Rectal smooth muscle tissue (tissue), 1 donor: ENCODE measurements around the gene DEFB129.
"Not testable (repeated sequence)": the region's sequence is repeated elsewhere in the genome, so short reads cannot be mapped to it uniquely, and the experiment has no call there.

Experiments
- H3K27ac ChIP-seq: one replicate; pipeline ENCODE4 v1.7.0; 2013; ENCODE audit warnings: low read depth, low read length, inconsistent platforms
- H3K27me3 ChIP-seq: one replicate; pipeline ENCODE4 v1.7.0; 2013; ENCODE audit warnings: low read length; ENCODE audit not compliant: control insufficient read depth, insufficient read depth
- H3K36me3 ChIP-seq: one replicate; pipeline ENCODE4 v1.7.0; 2013; ENCODE audit warnings: low read length; ENCODE audit not compliant: control insufficient read depth, insufficient read depth
- H3K4me1 ChIP-seq: one replicate; pipeline ENCODE4 v1.7.0; 2013; ENCODE audit warnings: low read length; ENCODE audit not compliant: control insufficient read depth, insufficient read depth
- H3K4me3 ChIP-seq: one replicate; pipeline ENCODE4 v1.7.0; 2013; ENCODE audit warnings: low read length
- H3K9ac ChIP-seq: one replicate; pipeline ENCODE4 v1.7.0; 2013; ENCODE audit warnings: low read length

DEFB129 gene, protein sequence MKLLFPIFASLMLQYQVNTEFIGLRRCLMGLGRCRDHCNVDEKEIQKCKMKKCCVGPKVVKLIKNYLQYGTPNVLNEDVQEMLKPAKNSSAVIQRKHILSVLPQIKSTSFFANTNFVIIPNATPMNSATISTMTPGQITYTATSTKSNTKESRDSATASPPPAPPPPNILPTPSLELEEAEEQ

DNA sequence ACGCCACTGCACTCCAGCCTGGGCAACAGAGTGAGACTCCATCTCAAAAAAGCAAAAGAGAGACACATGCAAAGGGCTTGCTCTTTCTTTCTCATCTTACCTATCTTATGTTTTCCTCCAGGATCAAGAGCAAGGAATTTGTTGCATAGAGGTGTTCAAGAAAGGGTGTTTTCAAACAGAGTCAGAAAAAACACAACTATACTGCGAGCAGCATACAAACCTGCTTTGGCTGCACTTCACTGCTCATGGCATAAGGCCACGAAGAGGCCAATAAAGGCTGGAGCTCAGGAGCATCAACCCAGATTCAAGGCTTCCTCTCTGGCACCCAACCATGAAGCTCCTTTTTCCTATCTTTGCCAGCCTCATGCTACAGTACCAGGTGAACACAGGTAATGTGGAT is at the start of gene DEFB129:
Gene DEFB129 (plus strand): TSS at position 301 of the 400 bp plus-strand sequence. CDS start 31 bp downstream, at position 332.
- Histone ChIP-seq H3K4me1 (no peaks in the 10 kb centered on the region), H3K36me3 (no peaks in the 10 kb centered on the region), H3K9ac (no peak within 1 kb of the TSS), H3K27ac (no peak within 1 kb of the TSS), H3K4me3 (no peak within 1 kb of the TSS), H3K27me3 (no peaks in the 10 kb centered on the region)

- Histone ChIP-seq H3K27me3 (no peaks in the 10 kb centered on the region), H3K9ac (no peak overlapping the region), H3K27ac (no peak overlapping the region), H3K36me3 (no peaks in the 10 kb centered on the region), H3K4me1 (no peaks in the 10 kb centered on the region), H3K4me3 (no peak overlapping the region)
Measured at GRCh38 chr20:184288-184687, 42.8 kb upstream of the DEFB129 start.

DNA sequence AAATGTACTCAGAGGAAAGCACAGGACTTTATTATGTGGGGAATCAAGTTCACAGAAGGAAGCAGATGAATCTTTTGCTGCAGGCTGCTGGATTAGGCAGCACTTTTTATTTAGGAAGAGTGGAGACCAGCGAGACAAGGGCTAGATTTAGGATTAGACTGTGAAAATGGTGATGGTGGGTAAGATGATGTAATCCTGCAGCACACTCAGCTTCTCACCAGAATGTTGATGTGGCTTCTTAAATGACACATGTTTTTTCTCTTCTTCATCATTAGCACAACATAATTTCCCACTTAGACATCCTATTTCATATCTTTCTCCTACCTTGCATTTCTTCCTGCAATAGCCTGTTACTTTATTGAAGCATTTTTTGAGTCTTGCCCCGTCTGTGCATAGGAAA is 39.3 kb upstream of the DEFB129 start:
- H3K27ac ChIP-seq = no peak overlapping the region
- no peaks in the 10 kb centered on the region for H3K36me3 ChIP-seq
- H3K4me1 ChIP-seq = no peaks in the 10 kb centered on the region
- H3K4me3 ChIP-seq = no peak overlapping the region
- no peak overlapping the region for H3K9ac ChIP-seq
- no peaks in the 10 kb centered on the region for H3K27me3 ChIP-seq

DNA sequence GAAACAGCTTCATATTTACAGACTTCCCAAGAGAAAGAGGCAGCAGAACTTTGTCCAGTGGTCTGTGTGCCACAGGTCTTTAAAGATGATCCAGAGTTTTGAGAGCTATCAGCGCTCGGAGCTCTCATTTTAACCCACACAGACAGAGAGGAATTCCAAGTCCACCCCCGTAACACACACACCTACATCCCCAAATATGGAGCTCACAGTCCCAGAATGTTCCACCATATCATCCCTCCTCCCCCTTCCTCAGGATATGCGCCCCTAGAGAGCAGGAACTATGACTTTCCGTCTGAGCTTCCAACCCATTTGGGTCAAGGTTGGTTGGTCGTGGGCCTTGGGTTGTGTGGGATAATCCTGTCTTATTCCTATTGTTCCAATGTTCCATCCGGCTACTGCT is 37.4 kb upstream of the DEFB129 start, which contains the start of gene DEFB128:
Gene DEFB128 (minus strand): TSS at position 101 of the 400 bp plus-strand sequence. CDS start 88 bp downstream, at position 13.
- no peak within 1 kb of the TSS for H3K27ac ChIP-seq
- H3K4me3 ChIP-seq = no peak within 1 kb of the TSS
- H3K27me3 ChIP-seq = no peaks in the 10 kb centered on the region
- H3K9ac ChIP-seq = no peak within 1 kb of the TSS
- no peaks in the 10 kb centered on the region for H3K36me3 ChIP-seq
- no peaks in the 10 kb centered on the region for H3K4me1 ChIP-seq

DNA sequence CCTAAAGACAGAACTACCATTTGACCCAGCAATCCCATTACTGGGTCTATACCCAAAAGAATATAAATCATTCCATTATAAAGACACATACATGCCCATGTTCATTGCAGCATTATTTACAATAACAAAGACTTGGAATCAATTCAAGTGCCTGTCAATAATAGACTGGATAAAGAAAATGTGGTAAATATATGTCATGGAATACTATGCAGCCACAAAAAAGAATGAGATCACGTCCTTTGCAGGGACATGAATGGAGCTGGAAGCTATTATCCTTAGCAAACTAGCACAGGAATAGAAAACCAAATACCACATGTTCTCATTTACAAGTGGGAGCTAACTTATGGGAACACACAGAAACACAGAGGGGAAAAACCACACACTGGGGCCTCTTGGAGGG is 28.8 kb upstream of the DEFB129 start:
- Histone ChIP-seq H3K27me3 (no peaks in the 10 kb centered on the region), H3K9ac (no peak overlapping the region), H3K4me3 (no peak overlapping the region), H3K36me3 (no peaks in the 10 kb centered on the region), H3K27ac (no peak overlapping the region), H3K4me1 (no peaks in the 10 kb centered on the region)

GRCh38 chr20:199996-200395 is 27.1 kb upstream of the DEFB129 start:
- Histone ChIP-seq H3K27me3 (no peaks in the 10 kb centered on the region), H3K9ac (no peak overlapping the region), H3K36me3 (no peaks in the 10 kb centered on the region), H3K4me1 (no peaks in the 10 kb centered on the region), H3K27ac (no peak overlapping the region), H3K4me3 (no peak overlapping the region)

DNA sequence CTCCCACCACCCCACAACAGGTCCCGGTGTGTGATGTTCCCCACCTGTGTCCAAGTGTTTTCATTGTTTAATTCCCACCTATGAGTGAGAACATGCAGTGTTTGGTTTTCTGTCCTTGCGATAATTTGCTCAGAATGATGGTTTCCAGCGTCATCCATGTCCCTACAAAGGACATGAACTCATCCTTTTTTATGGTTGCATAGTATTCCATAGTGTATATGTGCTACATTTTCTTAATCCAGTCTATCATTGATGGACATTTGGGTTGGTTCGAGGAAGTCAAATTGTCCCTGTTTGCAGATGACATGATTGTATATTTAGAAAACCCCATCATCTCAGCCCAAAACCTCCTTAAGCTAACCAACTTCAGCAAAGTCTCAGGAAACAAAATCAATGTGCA is 23.4 kb upstream of the DEFB129 start:
- H3K27me3 ChIP-seq, H3K4me1 ChIP-seq, H3K36me3 ChIP-seq, H3K9ac ChIP-seq, H3K4me3 ChIP-seq, H3K27ac ChIP-seq: not testable (repeated sequence)

GRCh38 chr20:208942-209566 is 18.0 kb upstream of the DEFB129 start:
- no peak overlapping the region for H3K9ac ChIP-seq
- no peaks in the 10 kb centered on the region for H3K36me3 ChIP-seq
- H3K4me3 ChIP-seq = no peak overlapping the region
- H3K4me1 ChIP-seq = no peaks in the 10 kb centered on the region
- H3K27ac ChIP-seq = no peak overlapping the region
- H3K27me3 ChIP-seq = no peaks in the 10 kb centered on the region

DNA sequence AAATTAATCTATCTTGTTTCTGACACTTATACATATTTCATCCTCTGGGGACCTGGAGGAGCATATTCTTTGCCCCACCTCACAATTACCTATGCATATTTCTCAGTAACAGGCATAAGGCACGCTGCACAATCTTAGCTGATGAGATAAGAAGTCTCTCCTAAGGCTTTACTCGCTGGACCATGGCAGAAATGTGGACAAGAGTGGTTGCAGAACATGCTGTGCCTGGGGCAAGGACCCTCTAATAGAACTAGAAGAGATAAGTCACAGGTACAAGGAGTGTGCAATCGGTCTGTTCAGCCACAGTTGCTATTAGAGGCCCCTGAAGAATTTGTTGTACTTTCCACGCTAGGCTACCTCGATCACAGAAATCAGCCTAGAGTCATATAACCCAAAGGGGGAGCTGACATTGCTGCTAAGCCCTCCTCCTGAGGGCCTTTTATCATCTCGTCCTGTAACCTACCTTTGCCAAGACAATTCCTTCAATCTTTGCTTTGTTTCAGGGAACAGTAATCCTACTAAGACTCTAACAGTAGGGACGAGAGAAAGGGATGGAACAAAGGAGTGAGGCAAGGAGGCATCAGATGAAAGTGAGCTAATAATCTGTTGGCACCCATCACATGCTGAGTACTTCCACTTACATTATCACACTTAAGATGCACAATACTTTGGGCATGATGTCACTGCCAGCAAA is 16.1 kb upstream of the DEFB129 start:
- Histone ChIP-seq H3K4me1 (no peaks in the 10 kb centered on the region), H3K4me3 (no peak overlapping the region), H3K27ac (no peak overlapping the region), H3K27me3 (no peaks in the 10 kb centered on the region), H3K36me3 (no peaks in the 10 kb centered on the region), H3K9ac (no peak overlapping the region)

GRCh38 chr20:214383-214782 is 12.7 kb upstream of the DEFB129 start:
- Histone ChIP-seq H3K27me3 (no peaks in the 10 kb centered on the region), H3K4me3 (no peak overlapping the region), H3K36me3 (no peaks in the 10 kb centered on the region), H3K9ac (no peak overlapping the region), H3K27ac (no peak overlapping the region), H3K4me1 (no peaks in the 10 kb centered on the region)

DNA sequence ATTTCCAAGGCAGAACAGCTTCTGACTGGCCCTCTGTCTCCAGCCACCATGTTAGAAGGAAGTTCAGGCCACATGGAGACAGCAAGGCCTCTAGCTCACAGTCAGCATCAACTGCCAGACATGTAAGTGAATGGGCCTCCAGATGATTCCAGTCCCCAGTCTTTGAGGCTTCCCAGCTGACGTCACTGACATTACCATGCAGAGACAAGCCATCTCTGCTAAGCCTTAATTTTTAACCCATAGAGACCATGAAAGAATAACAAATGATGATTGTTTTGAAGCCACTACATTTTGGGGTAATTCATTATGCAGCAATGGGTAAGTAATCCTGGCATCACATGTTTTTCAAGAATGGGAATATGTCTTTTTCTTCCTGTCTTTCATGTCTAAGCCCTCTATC is 11.3 kb upstream of the DEFB129 start:
- H3K27ac ChIP-seq = no peak overlapping the region
- no peak overlapping the region for H3K9ac ChIP-seq
- H3K36me3 ChIP-seq = no peaks in the 10 kb centered on the region
- H3K4me3 ChIP-seq = no peak overlapping the region
- no peaks in the 10 kb centered on the region for H3K27me3 ChIP-seq
- no peaks in the 10 kb centered on the region for H3K4me1 ChIP-seq

DNA sequence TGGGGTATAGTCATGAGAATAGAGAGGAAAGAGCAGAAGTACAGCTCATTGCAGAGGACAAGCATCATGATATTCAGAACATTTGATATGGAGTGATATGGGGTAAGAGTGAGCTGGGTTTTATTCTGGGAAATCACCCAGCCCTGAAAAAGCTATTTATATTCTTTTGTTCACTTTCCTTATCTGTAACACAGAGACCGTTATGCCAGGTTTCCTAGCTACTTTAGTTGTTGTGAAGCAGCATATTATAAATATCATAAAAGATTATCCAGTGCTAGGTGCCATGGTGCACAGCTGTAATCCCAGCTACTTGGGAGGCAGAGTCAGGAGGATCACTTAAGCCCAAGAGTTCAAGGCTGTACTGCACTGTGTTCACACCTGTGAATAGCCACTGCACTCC is 9.8 kb upstream of the DEFB129 start:
- H3K4me3 ChIP-seq = no peak overlapping the region
- H3K36me3 ChIP-seq = no peaks in the 10 kb centered on the region
- H3K27ac ChIP-seq = no peak overlapping the region
- H3K9ac ChIP-seq = no peak overlapping the region
- no peaks in the 10 kb centered on the region for H3K4me1 ChIP-seq
- H3K27me3 ChIP-seq = no peaks in the 10 kb centered on the region
